ENCODE data around the gene KLC3. TPM values are rescaled to one million over a fixed set of nuclear protein-coding genes. Genes with fewer than 3 reads are reported as not detected.
"Not testable (repeated sequence)": the region's sequence is repeated elsewhere in the genome, so short reads cannot be mapped to it uniquely, and the experiment has no call there.

The KLC3 gene
- total and polyA plus RNA-seq, 7 donors, result 0.09 TPM; not detected in 6

DNA sequence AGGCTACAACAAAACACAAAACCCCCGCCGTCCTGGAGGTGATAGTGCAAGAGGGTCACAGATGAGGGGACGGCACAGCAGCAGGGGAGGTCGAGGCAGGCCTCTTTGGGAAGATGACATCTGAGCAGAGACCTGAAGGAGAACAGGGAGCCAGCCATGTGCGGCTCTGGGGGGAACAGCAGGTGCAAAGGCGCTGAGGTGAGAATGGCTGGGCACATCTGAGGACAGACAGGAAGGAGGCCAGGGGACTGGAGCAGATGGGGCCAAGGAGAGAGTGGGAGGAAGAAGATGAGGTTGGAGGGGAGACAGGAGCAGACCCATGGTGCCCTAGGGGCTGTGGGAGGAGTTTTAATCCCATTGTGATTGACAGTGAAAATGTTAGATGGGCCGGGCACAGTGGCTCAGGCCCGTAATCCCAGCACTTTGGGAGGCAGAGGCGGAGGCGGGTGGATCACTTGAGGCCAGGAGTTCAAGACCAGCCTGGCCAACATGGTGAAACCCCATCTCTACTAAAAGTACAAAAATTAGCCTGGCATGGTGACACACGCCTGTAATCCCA, 16.1 kb upstream of the KLC3 start:
- intact Hi-C loops (cut with DNase I), result no loop called here
- WGBS, 2 donors, result 69 to 72% methylated on average over 11 of the region's 11 CpGs

DNA sequence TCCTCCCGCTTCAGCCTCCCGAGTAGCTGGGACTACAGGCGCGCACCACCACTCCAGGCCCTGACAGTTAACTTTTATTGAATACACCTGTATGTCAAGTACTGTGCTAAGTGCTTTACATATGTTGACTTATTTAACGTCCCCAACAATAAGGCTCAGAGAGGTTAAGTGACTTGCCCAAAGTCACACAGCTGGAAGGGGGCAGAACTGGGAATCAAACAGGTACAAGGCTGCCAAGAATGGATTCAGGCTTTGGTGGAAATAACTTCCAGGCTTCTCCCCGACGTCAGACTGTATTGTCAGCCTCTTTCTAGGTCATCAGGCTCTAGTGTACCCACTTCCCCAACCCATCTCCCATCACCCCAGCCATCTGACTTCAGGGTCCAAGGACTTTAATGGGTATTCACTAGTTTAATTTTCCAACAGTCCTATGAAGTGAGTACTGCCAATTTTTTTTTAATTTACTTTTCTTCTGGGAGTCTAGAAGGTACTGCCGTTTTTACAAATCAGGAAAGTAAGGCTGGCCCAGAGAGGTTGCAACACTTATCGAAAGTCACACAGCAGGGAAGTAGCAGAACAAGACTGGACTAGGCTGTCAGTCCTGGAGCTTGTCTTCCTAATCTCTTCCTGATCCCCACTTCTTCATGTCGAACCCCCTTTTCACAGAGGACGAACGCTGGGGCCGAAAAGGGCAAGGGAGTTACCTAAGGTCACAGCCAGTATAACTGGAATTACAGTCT, 13.0 kb upstream of the KLC3 start:
- H3K4me3 ChIP-seq, result no peak overlapping the region

More for the DNA sequence above, 16.1 kb upstream of the KLC3 start:
- no peak for DNase-seq
- H3K9me3 ChIP-seq, result no peaks in the 10 kb centered on the region
- H3K27ac ChIP-seq, result peak overlapping the region; percentile 71 to 83 (median 79)
- H3K4me1 ChIP-seq, result peaks cover 0 to 40% (median 37%) of the 10 kb centered on the region in 4 donors
- H3K36me3 ChIP-seq, result no peaks in the 10 kb centered on the region
- TF ChIP-seq, protein P1, sequence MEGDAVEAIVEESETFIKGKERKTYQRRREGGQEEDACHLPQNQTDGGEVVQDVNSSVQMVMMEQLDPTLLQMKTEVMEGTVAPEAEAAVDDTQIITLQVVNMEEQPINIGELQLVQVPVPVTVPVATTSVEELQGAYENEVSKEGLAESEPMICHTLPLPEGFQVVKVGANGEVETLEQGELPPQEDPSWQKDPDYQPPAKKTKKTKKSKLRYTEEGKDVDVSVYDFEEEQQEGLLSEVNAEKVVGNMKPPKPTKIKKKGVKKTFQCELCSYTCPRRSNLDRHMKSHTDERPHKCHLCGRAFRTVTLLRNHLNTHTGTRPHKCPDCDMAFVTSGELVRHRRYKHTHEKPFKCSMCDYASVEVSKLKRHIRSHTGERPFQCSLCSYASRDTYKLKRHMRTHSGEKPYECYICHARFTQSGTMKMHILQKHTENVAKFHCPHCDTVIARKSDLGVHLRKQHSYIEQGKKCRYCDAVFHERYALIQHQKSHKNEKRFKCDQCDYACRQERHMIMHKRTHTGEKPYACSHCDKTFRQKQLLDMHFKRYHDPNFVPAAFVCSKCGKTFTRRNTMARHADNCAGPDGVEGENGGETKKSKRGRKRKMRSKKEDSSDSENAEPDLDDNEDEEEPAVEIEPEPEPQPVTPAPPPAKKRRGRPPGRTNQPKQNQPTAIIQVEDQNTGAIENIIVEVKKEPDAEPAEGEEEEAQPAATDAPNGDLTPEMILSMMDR (IDR thresholded peaks at IDR 0.05), result no peak
- TF ChIP-seq POLR2AphosphoS5 (IDR thresholded peaks at IDR 0.05), result no peak
- TF ChIP-seq EP300 (IDR thresholded peaks at IDR 0.05), result no peak
- TF ChIP-seq POLR2A (IDR thresholded peaks at IDR 0.05), result no peak
- peaks cover 4 to 11% (median 5%) of the 10 kb centered on the region in 3 donors for H3K27me3 ChIP-seq
- H3K4me3 ChIP-seq, result peak overlapping the region in 3 of 4 donors; percentile 34 to 47 (median 40)

DNA sequence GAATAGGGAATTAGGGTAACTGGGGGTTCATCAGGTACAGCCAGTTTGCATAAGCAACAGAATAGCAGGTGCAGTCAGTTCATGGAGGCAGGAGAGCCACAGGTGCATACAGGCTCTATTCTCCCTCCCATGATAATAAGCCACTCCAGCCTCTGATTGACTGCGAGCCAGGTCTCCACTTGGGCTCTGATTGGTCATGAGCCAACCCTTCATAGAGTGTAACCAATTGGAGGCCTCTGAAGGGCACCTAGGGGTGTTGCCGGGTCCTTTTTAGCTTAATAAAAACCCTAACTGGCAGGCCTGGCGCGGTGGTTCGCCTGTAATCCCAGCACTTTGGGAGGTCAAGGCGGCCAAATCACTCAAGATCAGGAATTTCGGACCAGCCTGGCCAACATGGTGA, 9.1 kb upstream of the KLC3 start:
- Histone ChIP-seq H3K9me3 (no peaks in the 10 kb centered on the region), H3K4me3 (no peak overlapping the region), H3K4me1 (peaks cover 0 to 3% (median 1%) of the 10 kb centered on the region in 4 donors), H3K36me3 (no peaks in the 10 kb centered on the region), H3K27ac (no peak overlapping the region), H3K27me3 (no peaks in the 10 kb centered on the region)
- TF ChIP-seq EP300 (IDR thresholded peaks at IDR 0.05) (no peak), POLR2A (IDR thresholded peaks at IDR 0.05) (no peak), POLR2AphosphoS5 (IDR thresholded peaks at IDR 0.05) (no peak)
- TF ChIP-seq, protein P1 (IDR thresholded peaks at IDR 0.05), result no peak
- WGBS, 2 donors, result 80 to 87% methylated on average over 7 of the region's 7 CpGs
- DNase-seq, result no peak
- intact Hi-C loops (cut with DNase I), result no loop called here

More for the DNA sequence above, 13.0 kb upstream of the KLC3 start:
- Histone ChIP-seq H3K4me1 (peaks cover 0 to 30% (median 29%) of the 10 kb centered on the region in 4 donors), H3K27ac (no peak overlapping the region), H3K27me3 (peaks cover 4 to 7% (median 5%) of the 10 kb centered on the region in 3 donors), H3K9me3 (no peaks in the 10 kb centered on the region), H3K36me3 (no peaks in the 10 kb centered on the region)
- intact Hi-C loops (cut with DNase I), result loop anchor here (5.0 kb wide), 1 partner anchor 465 kb away; the partner anchor contains the start of gene DMWD
- 67 to 76% methylated on average over 13 of the region's 13 CpGs for WGBS, 2 donors
- no peak for DNase-seq
- TF ChIP-seq EP300 (IDR thresholded peaks at IDR 0.05) (no peak), POLR2A (IDR thresholded peaks at IDR 0.05) (no peak), POLR2AphosphoS5 (IDR thresholded peaks at IDR 0.05) (no peak)
- TF ChIP-seq, protein P1 (IDR thresholded peaks at IDR 0.05), result no peak

DNA sequence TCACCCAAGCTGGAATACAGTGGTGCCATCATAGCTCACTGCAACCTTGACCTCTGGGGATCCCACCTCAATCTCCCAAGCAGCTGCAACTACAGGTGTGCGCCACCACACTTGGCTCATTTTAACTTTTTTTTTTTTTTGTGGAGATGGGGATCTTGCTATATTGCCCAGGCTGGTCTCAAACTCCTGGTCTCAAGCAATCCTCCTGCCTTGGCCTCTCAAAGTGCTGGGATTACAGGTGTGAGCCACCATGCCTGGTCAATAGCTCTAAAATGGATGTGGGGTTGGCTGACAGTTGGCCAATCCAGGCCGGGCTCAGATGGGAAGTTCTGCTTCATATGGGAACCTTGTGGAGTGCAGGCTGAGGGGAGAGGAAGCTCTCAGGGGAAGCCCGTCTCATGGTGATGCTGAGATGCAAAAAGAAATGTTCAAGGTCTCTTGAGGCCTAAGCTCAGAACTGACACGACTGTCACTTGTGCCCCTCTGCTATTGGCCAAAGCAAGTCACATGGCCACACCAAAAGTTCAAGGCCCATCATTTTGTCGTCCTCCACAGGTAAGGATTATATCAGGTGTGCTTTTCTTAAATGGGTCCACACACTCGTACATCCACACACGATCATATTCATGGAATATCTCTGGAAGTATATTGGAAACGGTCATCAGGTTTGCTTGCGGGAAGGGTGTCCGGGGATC, 6.8 kb upstream of the KLC3 start:
- TF ChIP-seq POLR2AphosphoS5 (IDR thresholded peaks at IDR 0.05), result no peak
- TF ChIP-seq EP300 (IDR thresholded peaks at IDR 0.05), result no peak
- no peak for TF ChIP-seq POLR2A (IDR thresholded peaks at IDR 0.05)
- TF ChIP-seq, protein P1 (IDR thresholded peaks at IDR 0.05), result no peak
- Histone ChIP-seq H3K27me3 (peaks cover 0 to 3% (median 0%) of the 10 kb centered on the region in 3 donors), H3K4me3 (no peak overlapping the region), H3K27ac (no peak overlapping the region), H3K36me3 (no peaks in the 10 kb centered on the region), H3K4me1 (peaks cover 0 to 6% (median 2%) of the 10 kb centered on the region in 4 donors), H3K9me3 (no peaks in the 10 kb centered on the region)
- intact Hi-C loops (cut with DNase I), result no loop called here
- 82 to 87% methylated on average over 10 of the region's 10 CpGs for WGBS, 2 donors
- DNase-seq, result no peak

DNA sequence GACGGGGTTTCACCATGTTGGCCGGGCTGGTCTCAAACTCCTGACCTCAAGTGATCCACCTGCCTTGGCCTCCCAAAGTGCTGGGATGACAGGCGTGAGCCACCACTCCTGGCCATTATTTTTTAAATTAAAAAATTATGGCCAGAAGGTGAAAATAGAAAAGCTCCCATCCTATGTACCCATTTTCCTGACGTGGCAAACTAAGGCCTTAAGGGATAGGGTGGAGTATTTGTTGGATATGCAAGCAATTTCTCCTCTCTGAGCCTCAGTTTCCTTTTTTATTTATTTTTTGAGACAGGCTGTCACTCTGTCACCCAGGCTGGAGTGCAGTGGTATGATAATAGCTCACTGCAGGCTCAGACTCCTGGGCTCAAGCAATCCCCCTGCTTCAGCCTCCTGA, 5.7 kb upstream of the KLC3 start:
- H3K27me3 ChIP-seq, result peaks cover 2 to 14% (median 3%) of the 10 kb centered on the region in 3 donors
- 87 to 93% methylated on average over 4 of the region's 4 CpGs for WGBS, 2 donors
- intact Hi-C loops (cut with DNase I); H3K36me3 ChIP-seq; H3K27ac ChIP-seq; H3K4me1 ChIP-seq; DNase-seq; H3K4me3 ChIP-seq; H3K9me3 ChIP-seq: not testable (repeated sequence)

Measured in sigmoid colon (tissue), 7 donors.